Lung (tissue), 12 donors: ENCODE data around the gene CORT. TPM values are rescaled to one million over a fixed set of nuclear protein-coding genes. Genes with fewer than 3 reads are reported as not detected.

Experiments used
- ATAC-seq: fragments of 200-7000 bp; cut with Tn5 transposase; one replicate; pipeline ENCODE4 v1.9.1; 2020; ENCODE audit warnings: moderate number of reproducible peaks; ENCODE audit not compliant: insufficient read depth, low FRiP score
- DNase-seq, 3 donors: peaks; one replicate each; pipeline ENCODE4 v3.0.0-alpha.2; 2013 to 2017
- H3K27ac ChIP-seq, 2 donors: one replicate each; pipeline ENCODE4 v1.5.1; 2013; ENCODE audit warnings: mild to moderate bottlenecking in 2 of 2, moderate library complexity in 2 of 2, control low read depth in 1 of 2, inconsistent platforms in 1 of 2, low read depth in 1 of 2, low read length in 1 of 2
- H3K27me3 ChIP-seq, 3 donors: one replicate each; pipeline ENCODE4 v1.5.1; 2013; ENCODE audit warnings: low read length in 2 of 3; ENCODE audit not compliant: control insufficient read depth in 3 of 3, insufficient read depth in 3 of 3
- H3K36me3 ChIP-seq, 4 donors: one replicate each; pipeline ENCODE4 v1.5.1; 2013; ENCODE audit warnings: low read length in 4 of 4, mild to moderate bottlenecking in 1 of 4, moderate library complexity in 1 of 4; ENCODE audit not compliant: control insufficient read depth in 4 of 4, insufficient read depth in 4 of 4
- H3K4me1 ChIP-seq, 5 donors: one replicate each; pipeline ENCODE4 v1.5.1; 2013; ENCODE audit warnings: low read length in 5 of 5, mild to moderate bottlenecking in 2 of 5, moderate library complexity in 1 of 5; ENCODE audit not compliant: control insufficient read depth in 5 of 5, insufficient read depth in 5 of 5
- H3K4me3 ChIP-seq: one replicate; pipeline ENCODE4 v1.5.1; 2013; ENCODE audit warnings: mild to moderate bottlenecking, control low read depth, moderate library complexity
- H3K9ac ChIP-seq, 2 donors: one replicate each; pipeline ENCODE4 v1.5.1; 2013; ENCODE audit warnings: low read length in 2 of 2, control low read depth in 1 of 2; ENCODE audit not compliant: insufficient read depth in 1 of 2
- H3K9me3 ChIP-seq, 4 donors: one replicate each; pipeline ENCODE4 v1.5.1; 2013; ENCODE audit warnings: low read length in 3 of 4, mild to moderate bottlenecking in 1 of 4, moderate library complexity in 1 of 4; ENCODE audit not compliant: control insufficient read depth in 4 of 4, insufficient read depth in 3 of 4
- CTCF ChIP-seq: IDR thresholded peaks from 2 replicates; pipeline ENCODE4 v1.5.1; 2012; ENCODE audit warnings: mild to moderate bottlenecking; ENCODE audit errors: control extremely low read depth, extremely low read depth
- WGBS, 2 donors: extraction: QIAGEN DNeasy Blood & Tissue Kit; methylation state at CpG; one replicate each; pipeline ENCODE4 v1.1.7; 2013; 5-methylcytosine and 5-hydroxymethylcytosine counted together
- polyA plus RNA-seq, 2 donors: library from polyadenylated mRNA; stranded (reverse); fragments of 200-250 nt; gene quantifications; one replicate each; pipeline ENCODE4 v1.2.1, GENCODE V29; 2013
- total RNA-seq, 2 donors: library from RNA; depleted of rRNA in 1 of 2; stranded (reverse); fragments of >200 nt in 1 of 2; gene quantifications; one replicate each; pipeline ENCODE4 v1.2.1, GENCODE V29; 2014 to 2021
- donor health status: control.
- donor health status: control.
- donor health status: Bipolar disorder and iron deficiency.
- donor health status: healthy.
- donor health status: DM: yes; HTN: yes; CAD: no.

Gene CORT
- total and polyA plus RNA-seq, 4 donors: 0.10 to 0.40 (median 0.20) TPM; not detected in 1

DNA sequence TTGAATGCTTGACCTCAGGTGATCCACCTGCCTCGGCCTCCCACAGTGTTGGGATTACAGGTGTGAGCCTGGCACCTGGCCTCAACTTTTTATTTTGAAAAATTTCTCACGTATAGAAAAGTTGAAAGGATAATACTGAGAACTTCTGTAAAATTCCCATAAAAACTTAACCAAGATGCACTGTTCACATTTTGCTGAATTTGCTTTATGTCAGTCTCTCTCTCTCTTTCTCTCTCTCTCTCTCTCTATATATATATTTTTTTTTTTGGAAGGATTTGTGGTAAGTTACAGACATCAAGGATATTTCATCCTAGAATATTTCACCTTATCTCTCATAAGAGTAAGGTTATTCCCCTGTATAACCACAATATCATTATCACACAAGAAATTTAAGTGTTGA lies 30.8 kb downstream of the CORT start:
- ATAC-seq: no peak
- WGBS, 2 donors: 92 to 94% methylated on average over 2 of the region's 2 CpGs

DNA sequence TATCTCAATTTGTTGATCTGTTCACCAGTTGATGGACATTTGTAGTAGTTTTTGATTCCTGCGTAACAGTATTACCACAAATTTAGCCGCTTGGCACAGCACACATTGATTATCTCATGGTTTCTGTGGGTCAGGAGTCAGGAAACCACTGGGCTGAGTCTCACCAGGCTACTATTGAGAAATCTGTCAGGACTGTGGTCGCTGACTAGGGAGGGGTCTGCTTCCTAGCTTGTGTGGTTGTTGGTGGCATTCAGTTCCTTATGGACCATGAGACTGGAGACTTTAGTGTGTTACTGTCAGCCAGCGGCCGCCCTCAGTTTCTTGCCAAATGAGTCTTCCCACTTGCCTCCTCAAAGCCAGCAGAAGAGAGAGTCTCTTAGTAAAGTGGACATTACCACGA lies 34.7 kb downstream of the CORT start:
- 43 to 79% methylated on average over 6 of the region's 6 CpGs for WGBS, 2 donors
- no peak overlapping the region for H3K4me3 ChIP-seq
- no peak for DNase-seq
- H3K36me3 ChIP-seq: peaks cover 0 to 3% (median 1%) of the 10 kb centered on the region in 4 donors
- H3K27me3 ChIP-seq: no peaks in the 10 kb centered on the region
- no peak for TF ChIP-seq CTCF
- no peak overlapping the region for H3K27ac ChIP-seq
- H3K4me1 ChIP-seq: peaks cover 0 to 4% (median 0%) of the 10 kb centered on the region in 5 donors
- H3K9ac ChIP-seq: no peak overlapping the region
- peak; percentile 47 for ATAC-seq
- H3K9me3 ChIP-seq: no peaks in the 10 kb centered on the region

More for the DNA sequence above, 30.8 kb downstream of the CORT start:
- Histone ChIP-seq H3K4me3 (no peak overlapping the region), H3K9ac (no peak overlapping the region), H3K9me3 (no peaks in the 10 kb centered on the region), H3K36me3 (peaks cover 0 to 3% (median 0%) of the 10 kb centered on the region in 4 donors), H3K27me3 (no peaks in the 10 kb centered on the region), H3K4me1 (peaks cover 0 to 7% (median 4%) of the 10 kb centered on the region in 5 donors), H3K27ac (no peak overlapping the region)
- TF ChIP-seq CTCF: no peak
- no peak for DNase-seq

DNA sequence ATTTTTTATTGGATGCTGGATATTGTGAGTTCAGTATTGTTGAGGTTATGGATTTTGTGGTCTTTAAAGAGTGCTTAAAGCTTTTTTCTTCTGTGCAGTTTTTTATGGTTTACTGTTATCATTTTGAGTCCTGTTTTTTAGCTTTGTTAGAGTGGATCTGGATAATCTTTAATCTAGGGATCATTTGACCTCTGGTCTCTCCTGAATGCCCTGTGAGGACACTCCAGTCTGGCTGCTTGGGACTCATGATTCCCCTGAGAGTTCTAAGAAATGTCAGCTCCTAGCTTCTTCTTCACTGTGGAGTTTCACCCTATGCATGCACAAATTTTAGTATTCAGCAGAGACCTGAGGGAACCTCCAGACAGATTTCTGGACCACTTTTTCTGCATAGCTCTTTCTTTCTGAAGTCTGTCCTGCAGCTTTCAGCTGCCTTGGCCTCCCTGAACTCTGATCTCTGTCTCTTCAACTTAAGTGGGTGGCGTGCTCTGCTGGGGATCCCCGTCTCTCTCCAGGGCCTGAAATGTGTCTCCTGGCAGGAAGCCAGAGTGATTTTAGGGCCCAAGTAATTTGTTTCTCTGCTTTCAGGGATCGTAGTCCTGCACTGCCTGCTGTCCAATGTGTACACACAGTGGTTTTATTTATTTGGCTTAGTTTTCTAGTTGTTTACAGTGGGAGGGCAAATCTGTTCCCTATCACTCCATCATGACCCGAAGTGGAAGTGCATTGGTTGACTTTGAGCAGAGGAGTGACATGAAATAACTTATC lies 39.6 kb downstream of the CORT start:
- 35 to 54% methylated on average over 4 of the region's 4 CpGs for WGBS, 2 donors
- DNase-seq (no peak), ATAC-seq (no peak)
- no peak for TF ChIP-seq CTCF
- Histone ChIP-seq H3K9me3 (no peaks in the 10 kb centered on the region), H3K27me3 (no peaks in the 10 kb centered on the region), H3K27ac (no peak overlapping the region), H3K9ac (no peak overlapping the region), H3K36me3 (peaks cover 0 to 3% (median 1%) of the 10 kb centered on the region in 4 donors), H3K4me3 (no peak overlapping the region), H3K4me1 (peaks cover 0 to 6% (median 0%) of the 10 kb centered on the region in 5 donors)
